ENCODE measurements around the gene MRPS23. TPM values are rescaled to one million over a fixed set of nuclear protein-coding genes. Genes with fewer than 3 reads are reported as not detected.
A peak's percentile ranks its signal among the peaks of the same experiment; 100 is the strongest.

Gene MRPS23
- total and polyA plus RNA-seq, 2 of the 13 experiments (the other 11 are each of a cell fraction or from before 2014, with no cell fraction given), result 63.2 to 181 TPM

DNA sequence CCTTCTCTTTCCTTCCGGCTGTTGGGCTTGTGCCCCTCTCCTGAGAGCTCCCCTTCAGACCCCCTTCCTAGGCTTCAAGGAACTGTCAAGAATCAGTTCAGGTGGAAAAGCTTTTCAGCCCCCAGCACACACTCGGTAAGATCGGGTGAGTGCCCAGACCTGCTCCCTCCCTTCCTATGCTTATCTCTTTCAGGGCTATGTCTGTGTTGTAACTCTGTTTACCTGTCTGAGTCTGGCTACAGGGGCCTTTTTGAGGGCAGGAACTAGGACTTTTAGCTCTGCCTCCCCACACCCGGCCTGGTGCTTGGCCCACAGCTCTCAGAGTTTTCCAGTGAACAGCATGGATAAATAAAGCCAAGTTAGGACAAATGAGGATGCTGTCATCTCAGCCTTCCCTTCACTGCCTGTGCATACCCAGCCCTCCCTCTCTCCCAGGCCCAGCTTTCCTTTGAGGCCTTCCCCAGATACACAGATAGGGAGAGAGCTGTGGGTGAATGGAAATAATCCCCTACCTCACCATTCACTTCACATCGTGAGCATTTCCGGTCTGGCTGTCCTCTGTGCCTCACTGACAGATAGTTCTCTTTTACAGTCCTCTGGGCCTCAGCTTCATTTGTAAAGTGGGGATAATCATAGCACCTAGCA is 5.7 kb upstream of the MRPS23 start (continued):
- TF ChIP-seq ZNF138 (CRISPR knock-in tag; IDR thresholded peaks at IDR 0.05; ENCODE audit: low read depth) (no peak), ZIK1 (CRISPR knock-in tag; IDR thresholded peaks at IDR 0.05; ENCODE audit: borderline replicate concordance, low read depth) (no peak), PRMT3 (CRISPR knock-in tag; IDR thresholded peaks at IDR 0.05; ENCODE audit: borderline replicate concordance, low read depth) (no peak; the same call in 1 of the 2 replicates), ZNF605 (CRISPR knock-in tag; IDR thresholded peaks at IDR 0.05) (peak; percentile 71; the same call in 1 of the 2 replicates), ZBTB20 (CRISPR knock-in tag; IDR thresholded peaks at IDR 0.05; ENCODE audit: borderline replicate concordance, low read depth) (peak; percentile 70), PTBP1 (IDR thresholded peaks at IDR 0.05; ENCODE audit: low read depth, low read length, poor library complexity, severe bottlenecking) (no peak), ZNF792 (CRISPR knock-in tag; IDR thresholded peaks at IDR 0.05) (peak; percentile 56; the same call in 1 of the 2 replicates), RARA (CRISPR knock-in tag; IDR thresholded peaks at IDR 0.05) (peak; percentile 94), NR2C2 (CRISPR knock-in tag; IDR thresholded peaks at IDR 0.05; ENCODE audit: borderline replicate concordance) (peak; percentile 33; the same call in 1 of the 2 replicates), TBX3 (IDR thresholded peaks at IDR 0.05; ENCODE audit: borderline replicate concordance) (no peak), ZNF780A (CRISPR knock-in tag; IDR thresholded peaks at IDR 0.05) (no peak), ZNF781 (CRISPR knock-in tag; IDR thresholded peaks at IDR 0.05; ENCODE audit: borderline replicate concordance, not compliant biosample characterization) (no peak), KLF12 (CRISPR knock-in tag; IDR thresholded peaks at IDR 0.05; ENCODE audit: borderline replicate concordance) (peak; percentile 55; the same call in 1 of the 2 replicates), SMAD9 (CRISPR knock-in tag; IDR thresholded peaks at IDR 0.05) (no peak), ARNT2 (CRISPR knock-in tag; IDR thresholded peaks at IDR 0.05; ENCODE audit: low read depth) (peak; percentile 62; the same call in 1 of the 2 replicates), KDM1A (CRISPR knock-in tag; IDR thresholded peaks at IDR 0.05) (no peak), ZFAT (CRISPR knock-in tag; conservative IDR thresholded peaks at IDR 0.05) (no peak), POLR2G (IDR thresholded peaks at IDR 0.05; ENCODE audit: low read depth, low read length) (peak; percentile 54), RBM39 (IDR thresholded peaks at IDR 0.05; ENCODE audit: low read depth, low read length, poor library complexity, severe bottlenecking) (no peak), ZNF17 (CRISPR knock-in tag; IDR thresholded peaks at IDR 0.05) (no peak), ZNF367 (CRISPR knock-in tag; IDR thresholded peaks at IDR 0.05; ENCODE audit: borderline replicate concordance) (no peak), NFKBIZ (CRISPR knock-in tag; IDR thresholded peaks at IDR 0.05) (peak; percentile 76; the same call in 1 of the 2 replicates), ZNF891 (CRISPR knock-in tag; IDR thresholded peaks at IDR 0.05) (no peak), ZNF747 (CRISPR knock-in tag; IDR thresholded peaks at IDR 0.05; ENCODE audit: borderline replicate concordance) (peak; percentile 21; the same call in 1 of the 2 replicates), ZNF75D (CRISPR knock-in tag; IDR thresholded peaks at IDR 0.05; ENCODE audit: borderline replicate concordance) (no peak), ZSCAN20 (CRISPR knock-in tag; IDR thresholded peaks at IDR 0.05; ENCODE audit: borderline replicate concordance) (0 out of 2 replicates have a peak, but pooled peaks have one; percentile 71), ZNF329 (CRISPR knock-in tag; IDR thresholded peaks at IDR 0.05; ENCODE audit: low read depth) (no peak), ZNF143 (CRISPR knock-in tag; IDR thresholded peaks at IDR 0.05) (0 out of 2 replicates have a peak, but pooled peaks have one; percentile 50)
- TF ChIP-seq, protein P1, sequence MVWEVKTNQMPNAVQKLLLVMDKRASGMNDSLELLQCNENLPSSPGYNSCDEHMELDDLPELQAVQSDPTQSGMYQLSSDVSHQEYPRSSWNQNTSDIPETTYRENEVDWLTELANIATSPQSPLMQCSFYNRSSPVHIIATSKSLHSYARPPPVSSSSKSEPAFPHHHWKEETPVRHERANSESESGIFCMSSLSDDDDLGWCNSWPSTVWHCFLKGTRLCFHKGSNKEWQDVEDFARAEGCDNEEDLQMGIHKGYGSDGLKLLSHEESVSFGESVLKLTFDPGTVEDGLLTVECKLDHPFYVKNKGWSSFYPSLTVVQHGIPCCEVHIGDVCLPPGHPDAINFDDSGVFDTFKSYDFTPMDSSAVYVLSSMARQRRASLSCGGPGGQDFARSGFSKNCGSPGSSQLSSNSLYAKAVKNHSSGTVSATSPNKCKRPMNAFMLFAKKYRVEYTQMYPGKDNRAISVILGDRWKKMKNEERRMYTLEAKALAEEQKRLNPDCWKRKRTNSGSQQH (CRISPR knock-in tag; IDR thresholded peaks at IDR 0.05; ENCODE audit: low read depth), result peak; percentile 88; the same call in 1 of the 2 replicates
- TF ChIP-seq, protein P2, sequence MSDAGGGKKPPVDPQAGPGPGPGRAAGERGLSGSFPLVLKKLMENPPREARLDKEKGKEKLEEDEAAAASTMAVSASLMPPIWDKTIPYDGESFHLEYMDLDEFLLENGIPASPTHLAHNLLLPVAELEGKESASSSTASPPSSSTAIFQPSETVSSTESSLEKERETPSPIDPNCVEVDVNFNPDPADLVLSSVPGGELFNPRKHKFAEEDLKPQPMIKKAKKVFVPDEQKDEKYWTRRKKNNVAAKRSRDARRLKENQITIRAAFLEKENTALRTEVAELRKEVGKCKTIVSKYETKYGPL (CRISPR knock-in tag; IDR thresholded peaks at IDR 0.05), result 0 out of 2 replicates have a peak, but pooled peaks have one; percentile 16

All from HepG2 (cell line).